ENCODE results near the gene LPO. TPM values are rescaled to one million over a fixed set of nuclear protein-coding genes. Genes with fewer than 3 reads are reported as not detected.

The LPO gene
- total and polyA plus RNA-seq, 9 of the 15 experiments (the other 6 are each of a cell fraction or from before 2014, with no cell fraction given) = 0.07 to 0.11 TPM; not detected in 7

DNA sequence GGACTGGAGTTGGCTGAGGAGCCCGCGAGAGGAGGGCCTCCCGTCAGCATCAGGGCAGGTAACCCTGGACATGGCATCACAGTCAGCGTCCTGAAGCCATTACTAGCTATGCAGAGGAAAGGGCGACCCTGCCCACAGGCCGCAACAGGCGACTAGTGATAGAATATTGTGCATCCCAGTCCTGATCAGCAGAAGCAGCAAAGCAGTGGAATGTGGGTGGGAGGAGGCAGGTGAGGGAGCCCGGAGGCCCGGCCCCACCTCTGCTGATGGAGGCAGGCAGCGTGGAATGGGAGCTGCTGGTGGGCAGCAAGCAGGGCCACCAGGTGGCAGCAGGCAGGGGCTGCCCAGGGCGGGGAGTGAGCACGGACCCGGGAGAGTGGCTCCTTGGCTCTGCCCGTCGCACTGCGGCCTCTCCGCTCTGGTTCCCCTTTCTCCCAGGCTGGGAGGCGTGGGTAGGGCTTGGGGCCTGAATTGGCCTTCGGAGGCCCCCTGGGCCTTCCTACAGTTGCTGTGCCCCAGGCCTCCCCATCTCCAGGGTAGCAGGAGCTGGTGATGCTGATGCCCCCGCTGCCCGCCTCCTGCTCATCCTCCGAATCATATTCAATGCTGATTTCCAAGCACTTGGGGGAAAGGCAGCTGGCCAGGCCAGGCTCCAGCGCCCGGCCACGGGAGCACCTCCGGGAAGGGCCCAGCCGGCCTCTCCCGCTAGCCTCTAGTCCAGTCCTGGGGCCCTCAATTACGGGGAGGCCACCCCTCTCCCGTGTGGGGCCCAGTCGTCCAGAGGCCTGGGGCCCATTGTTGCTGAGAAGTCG is 70.0 kb downstream of the LPO start:
- TF ChIP-seq SMARCA4 (IDR thresholded peaks at IDR 0.05) = no peak
- TF ChIP-seq, protein P1, sequence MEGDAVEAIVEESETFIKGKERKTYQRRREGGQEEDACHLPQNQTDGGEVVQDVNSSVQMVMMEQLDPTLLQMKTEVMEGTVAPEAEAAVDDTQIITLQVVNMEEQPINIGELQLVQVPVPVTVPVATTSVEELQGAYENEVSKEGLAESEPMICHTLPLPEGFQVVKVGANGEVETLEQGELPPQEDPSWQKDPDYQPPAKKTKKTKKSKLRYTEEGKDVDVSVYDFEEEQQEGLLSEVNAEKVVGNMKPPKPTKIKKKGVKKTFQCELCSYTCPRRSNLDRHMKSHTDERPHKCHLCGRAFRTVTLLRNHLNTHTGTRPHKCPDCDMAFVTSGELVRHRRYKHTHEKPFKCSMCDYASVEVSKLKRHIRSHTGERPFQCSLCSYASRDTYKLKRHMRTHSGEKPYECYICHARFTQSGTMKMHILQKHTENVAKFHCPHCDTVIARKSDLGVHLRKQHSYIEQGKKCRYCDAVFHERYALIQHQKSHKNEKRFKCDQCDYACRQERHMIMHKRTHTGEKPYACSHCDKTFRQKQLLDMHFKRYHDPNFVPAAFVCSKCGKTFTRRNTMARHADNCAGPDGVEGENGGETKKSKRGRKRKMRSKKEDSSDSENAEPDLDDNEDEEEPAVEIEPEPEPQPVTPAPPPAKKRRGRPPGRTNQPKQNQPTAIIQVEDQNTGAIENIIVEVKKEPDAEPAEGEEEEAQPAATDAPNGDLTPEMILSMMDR (IDR thresholded peaks at IDR 0.05 in 2 of 3, conservative IDR thresholded peaks at IDR 0.05 in 1 of 3; ENCODE audit: insufficient read depth in 2 of 3, low read depth in 1 of 3, low read length in 3 of 3) = peak; percentile 10 to 15 (median 14); a peak in 2 of 6 replicates
- ATAC-seq = no peak
- no peaks in the 10 kb centered on the region for H3K27me3 ChIP-seq (ENCODE audit: control insufficient read depth in 2 of 2, insufficient read depth in 2 of 2, low read length in 2 of 2)
- intact Hi-C loops (cut with micrococcal nuclease) = no loop called here
- no peak overlapping the region for H3K9ac ChIP-seq (ENCODE audit: insufficient read depth in 1 of 2, low read depth in 2 of 2, low read length in 2 of 2)
- ChIA-PET POLR2A (interaction anchor here (1.2 kb wide), 1 partner anchor 16 kb away, joined by 3 read pairs; no protein-coding TSS in a partner anchor), CTCF (ENCODE audit: low intra/inter-chr PET ratio) (no interaction called here)
- FAIRE-seq = no peak
- no TSS peak for BruUV-seq (replicated peaks)
- no peak overlapping the region for H3K27ac ChIP-seq (ENCODE audit: extremely low read depth, low read depth, low read length)
- H3K79me2 ChIP-seq (ENCODE audit: control insufficient read depth, insufficient read depth, low read length) = no peaks in the 10 kb centered on the region
- H3K4me1 ChIP-seq (replicated peaks in 1 of 2; ENCODE audit: control insufficient read depth in 2 of 2, insufficient read depth in 2 of 2, low read length in 2 of 2) = peaks cover 4 to 34% of the 10 kb centered on the region in 2 experiments; a peak in 2 of 5 replicates
- 54% methylated on average over 24 of the region's 32 CpGs for WGBS (ENCODE audit: insufficient coverage, low coverage, missing lambda C conversion rate)
- no peak overlapping the region for H3K4me3 ChIP-seq
- H3K36me3 ChIP-seq (ENCODE audit: control insufficient read depth, insufficient read depth, low read length) = no peaks in the 10 kb centered on the region
- no peaks in the 10 kb centered on the region for H4K20me1 ChIP-seq (replicated peaks; ENCODE audit: control insufficient read depth, insufficient read depth, low read length)
- no peak overlapping the region for H3K4me2 ChIP-seq (ENCODE audit: insufficient read depth, low read length)
- no peak overlapping the region for H2AFZ ChIP-seq (ENCODE audit: low read depth, low read length)
- no peak for DNase-seq (ENCODE audit: extremely low read depth in 1 of 4, low spot score in 3 of 4)
- in situ Hi-C loops (cut with MboI) = no loop called here
- no peaks in the 10 kb centered on the region for H3K9me3 ChIP-seq (replicated peaks; ENCODE audit: control insufficient read depth, insufficient read depth, low read depth, low read length)
- peaks cover 11% of the 10 kb centered on the region for H3K9me1 ChIP-seq (ENCODE audit: control insufficient read depth, insufficient read depth, low read length)

All from K562 (cell line).